NCI-H1417 (cell line): ENCODE measurements around the gene AADACL4.

Source experiments
- DNase-seq, 3 experiments: peaks; one replicate each; lab custom pipeline; 2025; lab: John Stamatoyannopoulos, UW

Gene AADACL4

DNA sequence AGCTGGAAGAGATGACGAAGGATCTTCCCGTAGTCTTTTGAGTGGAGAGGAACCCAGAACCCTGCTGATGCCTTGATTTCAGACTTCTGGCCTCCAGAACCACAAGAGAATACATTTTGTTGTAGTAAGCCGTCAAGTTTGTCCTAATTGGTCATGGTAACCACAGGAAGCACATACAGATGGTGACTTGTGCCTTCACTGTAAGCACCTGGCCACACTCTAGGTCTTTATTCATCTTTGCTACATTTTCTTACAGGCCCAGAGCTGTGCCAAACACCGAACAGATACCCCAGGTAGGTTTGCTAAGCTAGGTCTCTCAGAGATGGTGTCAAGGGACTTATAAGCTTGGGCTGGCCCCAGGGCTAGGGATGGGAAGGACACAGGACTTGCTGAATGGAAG is 30.7 kb upstream of the AADACL4 start:
- DNase-seq, result no peak

DNA sequence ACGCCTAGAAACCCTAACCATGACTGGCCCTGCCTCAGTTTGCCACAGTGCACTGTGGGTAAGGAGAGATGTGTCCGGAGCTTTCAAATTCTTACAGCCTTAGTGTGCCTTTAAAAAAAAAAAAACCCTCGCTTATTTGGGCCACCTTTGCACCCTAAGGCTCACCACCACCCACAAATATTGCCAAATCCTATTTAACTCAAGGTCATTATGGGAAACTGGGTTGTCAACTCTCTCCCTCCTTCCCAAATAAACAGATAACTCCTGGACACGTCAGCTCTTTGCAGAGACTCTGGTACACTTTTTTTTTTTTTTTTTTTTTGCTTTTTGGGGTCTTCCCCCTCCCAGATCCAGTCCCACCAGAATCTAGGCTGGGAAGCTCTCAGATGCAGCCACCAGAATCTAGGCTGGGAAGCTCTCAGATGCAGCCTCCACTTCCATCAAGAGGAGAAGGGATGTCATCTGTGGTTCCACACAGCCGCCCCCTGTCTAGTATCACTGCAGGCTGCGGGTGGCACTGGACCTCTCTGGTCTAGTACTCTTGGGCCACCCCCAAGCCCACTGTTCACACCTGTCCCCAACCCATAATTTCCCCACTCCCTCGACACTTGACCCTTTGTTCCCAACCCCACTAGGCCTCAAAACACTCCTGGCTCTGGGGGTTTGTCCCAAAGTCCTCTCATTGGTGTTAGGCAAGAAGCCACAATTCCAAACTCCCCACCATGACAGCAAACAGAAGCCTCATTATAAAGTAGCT is 29.3 kb upstream of the AADACL4 start:
- no peak for DNase-seq

DNA sequence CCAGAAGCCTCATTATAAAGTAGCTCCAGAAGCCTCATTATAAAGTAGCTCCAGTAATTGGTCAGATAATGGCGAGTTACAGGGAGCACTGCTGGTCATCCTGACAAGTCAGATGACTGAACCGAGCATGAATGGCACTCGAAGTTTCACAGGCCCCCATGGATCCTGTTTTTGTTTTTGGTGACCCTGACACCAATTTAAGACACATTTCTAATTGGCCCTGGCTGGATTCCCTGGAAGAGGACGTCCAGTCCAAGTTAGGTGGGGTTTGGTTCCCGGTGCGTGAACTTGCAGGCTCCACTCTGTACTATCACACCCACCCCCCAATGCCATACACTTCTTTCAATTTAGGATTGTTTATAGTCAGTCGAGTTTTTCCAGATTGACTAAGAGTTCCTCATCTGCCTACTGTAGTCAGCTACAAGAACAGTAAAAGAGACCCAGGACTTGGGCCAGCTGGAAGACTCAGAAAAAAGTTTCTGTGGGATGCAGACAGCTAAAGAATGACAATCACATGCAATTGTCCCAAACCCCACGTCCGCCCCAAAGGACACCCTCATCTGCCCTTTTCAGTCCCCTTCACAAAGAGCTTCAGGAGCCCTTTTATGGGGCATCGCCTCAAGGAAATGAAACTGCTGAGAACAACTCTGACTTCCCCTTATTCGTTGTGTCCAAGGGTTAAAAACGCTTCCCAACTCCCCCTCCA is 28.6 kb upstream of the AADACL4 start:
- DNase-seq, result no peak

DNA sequence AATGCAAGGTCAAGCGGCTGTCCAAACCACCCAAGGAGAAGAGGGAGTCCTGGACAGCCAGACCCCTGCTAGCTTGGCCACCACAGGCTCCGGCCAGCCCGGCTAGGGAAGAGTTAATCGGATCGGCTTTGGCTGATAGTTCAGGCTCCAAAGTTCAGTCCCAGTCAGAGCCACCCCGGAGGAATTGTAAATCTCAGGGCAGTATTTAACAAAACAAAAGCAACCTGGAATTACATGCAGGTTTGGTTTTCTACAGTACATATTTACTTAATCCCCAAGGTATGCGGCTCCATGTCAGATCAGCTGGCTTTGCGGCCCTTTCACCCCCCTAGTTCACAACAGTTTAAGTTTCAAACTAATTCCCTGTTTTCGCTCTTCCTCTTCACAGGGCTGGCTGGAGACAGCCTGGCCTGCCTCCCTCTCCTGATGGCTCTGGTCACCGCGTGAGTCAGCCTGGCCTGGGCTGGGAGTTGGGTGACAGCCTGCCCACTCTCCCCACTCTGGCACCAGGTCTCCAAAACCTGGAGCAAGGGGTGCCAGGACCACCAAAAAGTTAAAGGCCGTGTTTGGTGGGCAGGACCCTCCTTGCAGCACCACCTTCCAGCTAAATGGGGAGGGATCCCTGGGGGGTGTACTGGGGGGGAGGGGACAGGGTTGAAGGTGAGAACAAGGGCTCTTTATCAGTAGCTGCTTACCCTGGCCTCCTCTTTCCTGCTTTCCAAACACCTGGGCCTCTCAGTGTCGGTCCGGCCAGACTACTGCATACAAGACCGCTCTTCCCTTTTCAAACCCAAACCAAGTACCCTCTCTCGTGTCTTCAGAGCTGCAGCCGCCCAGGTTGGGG is 27.8 kb upstream of the AADACL4 start:
- DNase-seq, result peak in 2 of 3 experiments; percentile 17 to 40

DNA sequence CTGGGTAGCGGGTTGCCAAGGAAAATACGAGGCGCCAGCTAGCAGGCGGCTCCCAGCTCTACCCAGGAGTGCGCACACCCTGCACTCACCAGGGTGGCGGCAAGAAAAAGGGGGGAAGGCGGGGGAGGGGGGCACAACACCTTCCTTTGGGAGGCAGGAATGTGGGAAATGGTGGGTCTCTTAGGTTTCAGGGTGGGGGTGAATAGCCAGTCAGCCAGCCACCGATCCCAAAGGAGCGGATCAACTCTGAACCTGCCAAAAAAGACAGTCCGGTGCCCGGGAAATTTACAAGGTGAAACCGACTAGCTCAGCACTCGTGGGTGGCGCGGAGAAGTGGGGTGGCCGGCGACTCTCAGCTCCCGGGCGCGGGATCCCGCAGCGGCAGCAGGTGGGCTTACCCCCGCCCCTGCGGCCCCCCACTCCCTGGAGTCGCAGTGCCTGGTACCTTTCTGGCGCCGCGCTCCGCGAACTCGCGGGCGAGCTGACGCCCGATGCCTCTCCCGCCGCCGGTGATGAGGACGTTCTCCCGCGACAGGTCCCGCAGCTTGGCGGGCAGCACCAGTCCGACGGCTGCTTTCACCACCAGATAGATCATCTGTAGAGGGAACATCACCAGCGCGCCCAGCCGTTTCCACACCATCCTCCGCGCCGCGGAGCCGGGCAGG is 27.0 kb upstream of the AADACL4 start:
- peak in 2 of 3 experiments; percentile 18 to 39 for DNase-seq

DNA sequence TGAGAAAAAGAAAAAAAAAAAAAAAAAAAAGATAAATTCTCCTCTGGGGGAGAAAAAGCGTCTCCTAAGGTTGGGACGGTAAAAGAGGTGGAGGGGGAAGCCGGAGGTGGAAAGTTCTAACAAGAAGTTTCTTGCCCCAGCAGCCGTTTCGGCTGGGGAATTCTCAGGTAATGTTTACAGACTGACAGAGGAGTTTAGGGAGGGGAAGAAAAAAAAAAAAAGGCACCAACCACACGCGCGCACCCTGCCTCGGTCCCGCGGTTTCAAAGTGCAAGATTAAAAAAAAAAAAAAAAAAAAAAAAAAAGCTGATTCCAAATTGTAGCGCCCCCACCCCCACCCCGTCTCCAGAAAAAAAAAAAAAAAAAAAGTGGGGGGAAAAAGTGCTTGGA is 26.4 kb upstream of the AADACL4 start:
- DNase-seq, result peak in 1 of 3 experiments; percentile 38

DNA sequence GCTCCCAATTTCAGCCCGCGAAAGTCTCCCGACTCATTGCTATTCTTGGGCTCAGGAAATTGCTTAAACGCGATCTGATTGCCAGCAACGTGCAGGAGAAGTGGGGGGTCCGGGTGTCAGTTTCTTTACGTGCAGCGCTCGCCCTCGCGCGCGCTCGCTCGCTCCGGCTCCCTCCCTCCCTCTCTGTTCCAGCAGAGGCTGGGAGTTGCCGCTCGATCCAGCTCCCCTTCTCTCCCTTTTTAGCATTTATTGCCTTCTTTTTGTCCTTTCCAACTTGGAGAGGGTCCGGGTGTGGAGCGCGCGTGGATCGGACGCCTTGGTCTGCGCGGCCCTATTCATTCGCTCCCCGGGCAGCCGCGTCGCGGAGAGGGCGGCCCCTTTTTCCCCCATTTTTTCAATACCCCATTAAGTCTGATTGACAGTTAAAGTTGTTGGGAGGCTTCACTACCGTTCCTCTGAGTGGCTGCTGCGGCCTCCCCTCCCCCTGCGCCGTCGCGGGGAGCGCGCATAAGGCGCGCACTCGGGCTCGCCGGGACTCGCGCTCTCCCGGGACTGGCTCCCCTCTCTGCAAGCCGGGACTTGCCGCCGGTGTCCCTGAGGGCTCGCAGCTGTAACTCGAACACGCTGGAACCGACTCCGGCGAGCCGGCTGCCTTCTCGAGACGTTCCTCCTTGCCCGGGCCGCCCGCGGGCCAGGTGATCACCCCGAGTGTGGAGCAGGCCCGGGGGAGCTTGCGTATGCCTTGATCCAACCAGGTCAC is 25.8 kb upstream of the AADACL4 start, which contains the start of gene DHRS3:
DHRS3 (minus strand) TSS at position 310 of the 760 bp plus-strand sequence. CDS start 862 bp downstream, outside the sequence.
- peak; percentile 35 to 79 (median 64) for DNase-seq

DNA sequence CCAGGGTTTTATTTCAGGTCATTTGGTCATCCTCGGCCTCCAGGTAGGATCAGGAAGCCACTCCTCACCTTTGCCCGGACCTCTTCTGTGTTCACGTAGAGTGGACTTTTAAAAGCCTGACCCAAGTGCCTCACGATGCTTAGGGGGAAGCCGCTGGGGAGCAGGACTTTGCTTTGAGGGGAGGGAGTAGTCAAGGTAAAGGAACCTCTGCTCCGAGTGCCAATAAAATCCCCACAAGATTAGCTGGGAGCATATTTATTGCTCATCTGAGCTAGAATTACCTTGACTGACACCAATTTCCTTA is 25.3 kb upstream of the AADACL4 start:
- DNase-seq, result peak in 1 of 3 experiments; percentile 52

DNA sequence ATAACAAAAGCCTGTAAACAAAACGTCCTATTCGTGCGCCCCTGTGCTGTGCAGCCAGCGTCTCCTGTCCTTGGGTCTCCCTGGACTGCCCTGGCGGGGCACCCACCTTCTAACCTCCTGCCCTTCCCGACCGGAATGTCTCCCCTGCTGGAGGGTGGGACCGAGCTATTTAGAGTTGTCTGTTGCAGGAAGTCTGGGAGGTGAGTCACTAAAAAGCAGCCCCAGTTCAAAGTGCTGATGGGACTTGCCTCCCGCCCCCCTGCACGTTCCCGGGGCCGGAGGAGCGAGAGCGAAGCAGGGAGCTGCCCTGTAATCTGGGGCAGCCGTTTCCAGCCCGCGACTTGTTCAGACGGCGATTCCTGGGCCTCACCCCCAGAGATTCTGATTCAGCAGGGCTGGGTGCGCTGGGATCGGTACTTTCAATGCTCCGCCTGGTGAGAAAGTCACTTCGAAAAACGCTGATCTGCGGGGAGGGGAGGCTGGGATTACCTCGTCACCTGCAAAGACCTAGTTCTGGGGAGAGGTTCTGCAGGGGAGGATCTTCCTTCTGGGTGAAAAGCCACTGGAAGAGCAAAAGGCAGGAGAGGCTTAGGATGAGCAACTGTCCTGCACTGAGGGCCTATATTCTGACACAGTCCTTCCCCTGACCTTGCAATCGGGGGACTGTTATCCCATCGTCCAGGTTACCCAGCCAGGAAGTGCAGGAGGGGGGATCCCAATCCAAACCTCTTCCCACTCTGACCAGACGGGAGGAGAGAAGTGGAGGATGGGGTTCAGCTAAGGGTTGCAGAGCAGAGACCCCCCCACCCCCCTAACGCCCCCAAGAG is 24.7 kb upstream of the AADACL4 start:
- peak in 2 of 3 experiments; percentile 41 to 52 for DNase-seq

DNA sequence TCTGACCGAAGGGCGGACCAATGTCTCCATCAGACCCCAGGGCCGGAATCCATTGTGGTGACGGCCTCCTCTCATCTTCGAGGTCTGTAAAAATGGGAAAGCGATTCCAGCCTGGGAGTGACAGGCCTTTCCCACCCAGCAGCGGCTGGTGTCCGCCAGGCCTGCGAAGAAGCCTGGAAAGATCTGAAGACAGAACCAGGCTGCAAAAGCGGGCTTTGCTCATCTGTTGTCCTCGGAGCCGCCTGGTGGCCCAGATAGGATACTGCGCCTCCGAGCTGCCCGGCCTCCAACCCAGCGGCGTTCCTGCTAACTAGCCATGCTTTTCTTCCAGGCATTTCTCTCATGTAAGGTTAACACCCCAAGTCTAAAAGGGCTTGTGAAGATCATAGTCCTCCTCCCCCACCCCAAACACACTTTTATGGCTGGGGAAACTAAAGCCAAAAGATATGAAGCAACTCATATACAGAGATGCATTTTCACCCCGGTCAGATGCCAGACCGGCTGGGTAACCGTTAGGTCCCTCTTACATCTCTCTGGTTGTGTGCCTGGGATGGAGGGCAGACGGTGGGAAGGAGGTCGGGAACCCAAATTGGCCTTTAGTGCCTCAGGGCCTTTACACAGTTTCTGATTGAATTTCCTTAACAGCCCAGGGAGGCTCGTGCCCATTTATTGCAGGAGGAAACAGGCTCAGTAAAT is 23.9 kb upstream of the AADACL4 start:
- DNase-seq, result peak; percentile 41 to 80 (median 70)

DNA sequence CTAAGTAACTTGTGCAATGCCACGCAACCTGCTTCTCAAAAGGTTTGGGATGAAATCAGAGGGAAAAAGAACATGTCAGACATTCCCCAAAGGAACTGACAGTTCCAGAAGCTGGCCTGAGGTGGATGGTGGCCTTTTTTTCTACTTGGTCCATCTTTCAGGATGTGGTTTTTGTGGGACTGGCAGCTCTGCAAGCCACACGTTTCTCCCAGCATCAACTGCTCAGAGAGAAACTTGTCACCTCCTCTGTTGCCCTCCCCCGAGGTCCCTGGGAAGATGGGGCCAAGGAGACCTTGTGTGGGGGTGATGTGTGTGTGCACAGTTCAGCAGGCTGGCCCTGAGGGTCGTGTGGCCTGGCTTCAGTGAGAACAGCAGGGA is 23.4 kb upstream of the AADACL4 start:
- DNase-seq, result no peak

DNA sequence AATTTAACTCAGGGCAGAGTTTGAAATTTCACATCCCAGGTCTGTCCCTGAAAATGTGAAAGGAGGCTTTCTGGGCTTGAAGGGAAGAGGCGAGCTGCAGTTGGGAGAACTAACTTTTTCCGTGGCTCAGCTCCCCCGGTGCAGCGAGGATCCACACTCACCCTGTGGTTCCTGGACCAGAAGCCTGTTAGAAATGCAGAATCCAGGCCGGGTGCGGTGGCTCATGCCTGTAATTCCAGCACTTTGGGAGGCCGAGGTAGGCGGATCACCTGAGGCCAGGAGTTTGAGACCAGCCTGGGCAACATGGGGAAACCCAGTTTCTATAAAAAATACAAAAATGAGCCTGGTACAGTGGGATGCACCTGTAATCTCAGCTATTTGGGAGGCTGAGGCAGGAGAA is 23.0 kb upstream of the AADACL4 start:
- no peak for DNase-seq

DNA sequence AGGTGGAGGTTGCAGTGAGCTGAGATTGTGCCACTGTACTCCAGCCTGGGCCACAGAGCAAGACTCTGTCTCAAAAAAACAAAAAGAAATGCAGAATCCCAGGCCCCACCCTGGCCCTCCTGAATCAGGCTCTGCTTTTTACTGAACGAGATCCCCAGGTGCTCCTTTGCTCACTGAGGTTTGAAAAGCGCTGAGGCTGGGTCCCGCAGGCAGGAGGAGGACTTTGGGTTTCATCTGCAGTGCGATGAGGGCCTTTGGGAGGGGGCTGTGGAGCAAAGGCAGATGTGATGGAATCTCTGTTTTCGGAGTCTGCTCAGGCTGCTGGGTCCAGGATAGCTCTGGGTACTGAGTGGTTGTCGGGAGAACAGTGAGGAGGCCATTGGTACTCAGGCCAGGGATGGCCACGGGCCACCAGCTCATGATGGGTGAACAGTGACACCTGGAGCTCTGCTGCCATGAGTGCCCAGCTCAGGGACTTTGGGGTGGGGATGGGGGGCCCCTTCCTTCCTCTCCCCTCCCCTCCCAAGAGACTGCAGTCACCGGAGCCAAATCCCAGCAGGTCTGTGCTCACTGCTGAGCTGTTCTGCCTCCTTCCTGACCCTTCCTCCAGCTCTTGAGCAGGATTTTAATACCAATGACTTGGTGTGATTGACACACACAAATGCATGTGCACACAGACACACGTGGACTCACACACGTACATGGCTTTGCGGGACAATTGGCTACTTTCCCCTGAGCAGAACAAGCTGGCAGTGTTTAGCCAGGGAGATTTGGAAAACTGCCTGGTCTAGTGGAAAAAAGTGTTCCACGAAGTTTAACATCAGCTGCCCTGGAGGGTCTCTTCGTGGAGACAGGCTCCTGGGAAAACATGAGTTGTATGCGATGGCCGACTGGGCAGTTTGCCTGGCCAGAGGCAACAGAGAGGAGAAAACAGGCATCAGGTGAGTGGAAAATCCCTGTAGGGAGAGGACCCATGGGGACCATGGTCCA is 22.2 kb upstream of the AADACL4 start:
- DNase-seq, result no peak

DNA sequence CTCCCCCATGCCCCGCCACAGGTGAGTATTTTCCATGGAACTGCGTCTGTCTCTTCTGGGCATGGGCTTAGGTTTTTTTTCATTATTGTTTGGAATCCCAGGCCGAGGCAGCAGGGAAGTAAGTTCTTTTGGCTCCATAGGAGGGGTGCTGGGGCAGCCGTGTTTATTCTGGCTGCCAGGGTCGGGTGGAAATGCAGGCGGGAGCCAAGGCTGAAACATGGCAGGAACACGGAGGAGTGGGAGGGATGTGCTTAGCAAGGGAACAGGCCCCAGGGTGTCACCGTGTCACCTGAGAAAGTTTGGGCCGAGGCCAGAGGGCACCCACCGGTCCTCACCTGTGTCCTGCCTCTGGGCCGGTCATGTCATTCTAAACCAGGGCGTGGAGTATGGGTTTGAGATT is 21.4 kb upstream of the AADACL4 start:
- DNase-seq, result no peak

DNA sequence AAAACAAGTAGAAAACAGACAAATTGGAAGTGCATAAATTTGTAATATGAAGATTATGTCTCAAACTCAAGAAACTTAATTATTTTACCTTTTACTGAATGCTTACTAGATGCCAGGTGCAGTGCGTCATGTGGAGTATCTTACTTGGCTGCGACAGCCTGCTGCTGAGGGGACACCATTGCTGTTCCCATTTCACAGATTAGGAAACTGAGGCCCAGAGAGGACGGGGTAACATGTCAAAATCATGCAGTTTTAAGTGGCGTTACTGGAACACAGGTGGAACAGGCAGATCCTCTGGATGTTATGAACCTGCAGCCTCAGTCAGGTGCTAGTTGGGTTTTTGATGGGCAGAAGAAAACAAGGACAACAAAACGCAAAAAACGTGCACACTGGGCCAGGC is 18.6 kb upstream of the AADACL4 start:
- no peak for DNase-seq

DNA sequence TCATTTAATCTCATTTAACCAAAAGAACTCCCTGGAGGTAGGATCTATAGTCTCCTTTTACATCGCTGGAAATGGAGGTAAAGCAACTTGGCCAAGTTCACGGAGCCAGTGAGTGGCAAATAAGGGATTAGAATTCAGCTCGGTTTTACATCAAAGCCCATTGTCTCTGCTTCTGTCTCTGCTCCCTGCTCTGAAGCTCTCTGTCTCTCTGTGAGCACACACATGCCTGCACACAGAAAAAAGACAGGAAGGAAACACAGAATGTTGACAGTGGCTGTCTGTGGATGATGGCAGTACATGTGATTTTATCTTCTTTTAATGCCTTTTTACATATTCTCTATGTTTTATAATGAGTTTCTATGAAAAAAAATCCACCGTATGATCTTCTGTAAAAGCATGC is 17.0 kb upstream of the AADACL4 start:
- no peak for DNase-seq

DNA sequence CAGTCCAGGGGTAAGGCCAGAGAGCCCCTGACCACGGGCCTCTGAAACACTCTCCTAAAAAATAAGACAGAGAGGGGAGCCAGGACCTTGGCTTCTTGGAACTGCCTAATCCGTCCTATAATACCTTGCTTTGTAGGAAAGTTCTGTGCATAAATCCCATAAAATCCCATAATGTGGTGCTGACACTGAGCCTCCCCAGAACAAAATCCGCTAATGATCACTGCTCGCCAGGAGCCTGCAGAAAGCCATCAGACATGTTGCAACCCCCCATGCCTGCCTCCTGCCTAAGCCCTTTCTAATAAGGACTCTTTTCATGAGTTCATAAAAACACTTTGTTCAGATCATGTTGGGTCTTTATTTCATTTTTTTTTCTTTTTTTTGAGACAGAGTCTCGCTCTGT is 16.6 kb upstream of the AADACL4 start:
- DNase-seq, result no peak

DNA sequence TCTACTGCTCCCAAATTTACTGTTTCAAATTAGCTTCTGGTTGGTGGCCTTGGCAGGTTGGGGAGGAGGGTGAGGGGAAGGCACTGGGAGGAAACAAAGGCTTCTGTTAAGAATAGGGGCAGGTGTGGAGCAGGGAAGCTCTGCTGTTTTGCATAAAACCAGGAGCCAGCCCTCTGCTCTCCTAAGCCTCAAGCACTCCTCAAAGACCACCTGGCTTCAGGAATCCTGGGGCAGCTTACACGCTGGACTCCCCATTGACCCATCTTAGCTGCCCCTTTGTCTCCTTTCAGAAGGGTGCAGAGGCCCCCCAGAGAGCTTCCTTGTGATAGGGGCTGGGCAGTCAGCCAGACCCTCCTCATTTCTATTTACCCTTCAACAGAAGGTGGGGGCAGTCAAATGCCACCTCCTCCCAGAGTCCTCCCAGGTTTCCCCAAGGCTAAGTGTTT is 14.4 kb upstream of the AADACL4 start:
- DNase-seq, result peak in 1 of 3 experiments; percentile 28
